LNCAP (cell line): Measurements from ENCODE around the gene PHF23.

Source experiments
- TF ChIP-seq, protein P1 (sequence below): fragments of 450-650 bp; IDR thresholded peaks from 2 replicates; pipeline ENCODE4 v1.5.1; 2017; ENCODE audit warnings: mild to moderate bottlenecking

Gene PHF23

DNA sequence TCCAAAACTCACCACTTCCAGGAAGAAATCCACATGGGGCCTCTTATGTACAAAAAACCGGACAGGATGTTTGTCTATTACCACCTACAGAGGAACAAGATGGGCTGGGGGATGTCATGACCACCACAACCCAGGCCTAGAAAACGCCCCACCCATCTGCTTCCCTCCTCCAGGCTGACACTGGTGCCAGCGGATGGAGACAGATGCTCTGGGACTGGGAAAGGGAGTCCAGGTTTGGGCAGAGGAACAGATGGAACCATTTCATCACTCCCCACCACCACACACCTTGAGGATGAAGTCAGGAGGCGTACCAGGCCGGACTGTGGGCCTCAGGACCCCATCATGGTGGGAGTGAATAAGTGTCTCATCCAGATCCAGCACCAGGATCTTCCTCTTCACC lies 7.5 kb upstream of the PHF23 start:
- TF ChIP-seq, protein P1, sequence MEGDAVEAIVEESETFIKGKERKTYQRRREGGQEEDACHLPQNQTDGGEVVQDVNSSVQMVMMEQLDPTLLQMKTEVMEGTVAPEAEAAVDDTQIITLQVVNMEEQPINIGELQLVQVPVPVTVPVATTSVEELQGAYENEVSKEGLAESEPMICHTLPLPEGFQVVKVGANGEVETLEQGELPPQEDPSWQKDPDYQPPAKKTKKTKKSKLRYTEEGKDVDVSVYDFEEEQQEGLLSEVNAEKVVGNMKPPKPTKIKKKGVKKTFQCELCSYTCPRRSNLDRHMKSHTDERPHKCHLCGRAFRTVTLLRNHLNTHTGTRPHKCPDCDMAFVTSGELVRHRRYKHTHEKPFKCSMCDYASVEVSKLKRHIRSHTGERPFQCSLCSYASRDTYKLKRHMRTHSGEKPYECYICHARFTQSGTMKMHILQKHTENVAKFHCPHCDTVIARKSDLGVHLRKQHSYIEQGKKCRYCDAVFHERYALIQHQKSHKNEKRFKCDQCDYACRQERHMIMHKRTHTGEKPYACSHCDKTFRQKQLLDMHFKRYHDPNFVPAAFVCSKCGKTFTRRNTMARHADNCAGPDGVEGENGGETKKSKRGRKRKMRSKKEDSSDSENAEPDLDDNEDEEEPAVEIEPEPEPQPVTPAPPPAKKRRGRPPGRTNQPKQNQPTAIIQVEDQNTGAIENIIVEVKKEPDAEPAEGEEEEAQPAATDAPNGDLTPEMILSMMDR: no peak

DNA sequence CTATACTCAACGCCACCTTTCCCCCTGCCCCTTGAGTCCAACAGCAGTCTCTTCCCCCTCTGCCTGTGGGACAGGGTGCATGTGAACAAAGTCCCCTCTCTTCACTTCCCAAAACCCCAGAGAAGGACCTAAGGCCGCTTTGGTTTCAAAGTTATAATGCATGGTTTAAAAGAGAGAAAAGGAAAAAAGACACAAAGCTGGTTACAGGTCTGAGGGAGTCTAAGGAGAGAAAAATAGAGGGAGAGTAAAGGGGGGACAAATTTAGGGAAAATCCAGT lies 4.1 kb upstream of the PHF23 start:
- TF ChIP-seq, protein P1: no peak

DNA sequence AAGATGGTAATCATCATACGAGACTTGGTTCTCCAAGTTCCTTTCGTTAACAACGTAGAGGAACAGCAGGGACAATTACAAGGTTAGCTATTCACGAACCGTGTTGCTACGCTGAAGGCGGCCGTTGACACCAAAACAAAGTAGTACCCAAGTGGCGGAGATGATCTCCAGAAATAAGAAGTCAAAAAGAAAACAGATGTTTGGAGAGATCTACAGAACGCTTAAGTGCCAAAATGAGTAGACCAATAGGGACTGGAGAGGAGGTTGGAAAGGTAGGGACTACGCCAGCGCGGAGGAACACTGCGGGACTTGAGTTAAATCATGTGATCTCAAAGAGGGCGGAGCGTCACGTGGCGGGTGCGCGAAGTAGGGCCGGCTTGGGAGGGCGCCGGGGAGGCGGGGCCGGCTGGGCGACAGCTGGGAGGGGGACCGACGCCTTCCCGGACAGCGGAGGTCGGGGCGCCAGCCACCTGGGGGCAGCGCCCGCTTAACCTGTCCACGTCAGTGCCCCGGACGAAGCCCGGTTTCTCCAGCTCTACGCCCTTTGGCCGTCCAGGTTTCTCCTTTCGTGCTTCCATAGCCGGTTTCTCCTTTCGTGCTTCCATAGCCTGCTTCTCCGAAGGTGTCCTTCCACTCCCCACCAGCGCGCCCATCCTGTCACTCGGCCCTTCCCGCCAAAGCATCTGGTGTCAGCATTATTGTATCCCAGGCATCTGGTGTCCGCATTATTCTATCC lies 3.6 kb upstream of the PHF23 start:
- TF ChIP-seq, protein P1: no peak

GRCh38 chr17:7241783-7242716 lies 2.8 kb upstream of the PHF23 start, which contains the start of gene GABARAP:
GABARAP (minus strand) TSS chr17:7242449; CDS start chr17:7242330, 119 bp downstream.
- TF ChIP-seq, protein P1: no peak

- TF ChIP-seq, protein P1: no peak
These were observed 2.0 kb upstream of the PHF23 start for GRCh38 chr17:7241090-7241733.

DNA sequence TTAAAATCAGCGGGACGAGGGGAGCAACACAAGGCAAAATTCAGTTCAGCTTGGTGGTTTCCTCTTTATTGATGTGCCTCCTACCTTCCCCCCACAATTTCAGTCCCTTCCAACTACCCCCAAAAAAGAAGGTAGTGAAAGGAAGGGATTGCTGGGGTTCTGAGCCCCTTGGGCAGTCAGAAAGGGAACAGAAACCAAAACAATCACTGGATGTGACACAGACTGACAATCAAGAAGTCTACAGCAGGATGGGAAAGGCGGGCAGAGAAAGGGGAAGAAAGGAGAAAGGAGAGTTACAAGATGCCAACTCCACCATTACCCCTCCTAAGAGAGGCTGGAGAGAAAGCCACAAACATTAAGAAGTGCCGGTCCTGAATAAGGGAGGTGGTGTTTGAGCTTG lies 1.1 kb upstream of the PHF23 start:
- TF ChIP-seq, protein P1: no peak

GRCh38 chr17:7238420-7239090 lies 702 bp downstream of the PHF23 start:
- TF ChIP-seq, protein P1: no peak
